Thoracic aorta (tissue), 2 donors: ENCODE data around the gene EMC9. TPM values are rescaled to one million over a fixed set of nuclear protein-coding genes. Genes with fewer than 3 reads are reported as not detected.

Source experiments
- ATAC-seq: fragments of 150-250 bp; one replicate; pipeline ENCODE4 v1.8.0; 2017; ENCODE audit warnings: low read depth; ENCODE audit not compliant: insufficient number of reproducible peaks, low FRiP score
- DNase-seq: peaks from one replicate; pipeline ENCODE4 v3.0.0-alpha.2; 2020; ENCODE audit warnings: low spot score
- H3K27ac ChIP-seq, 2 donors: fragments of 200-600 bp; sonication (generic); 1 replicate in 1 of 2; 2 replicates in 1 of 2; pipeline ENCODE4 v1.5.1; 2016; ENCODE audit warnings: mild to moderate bottlenecking in 2 of 2, moderate library complexity in 2 of 2
- H3K27me3 ChIP-seq: fragments of 200-600 bp; sonication (generic); replicated peaks from 2 replicates; pipeline ENCODE4 v1.6.0; 2016; ENCODE audit warnings: mild to moderate bottlenecking; ENCODE audit not compliant: insufficient read depth
- H3K36me3 ChIP-seq: fragments of 200-600 bp; sonication (generic); one replicate; pipeline ENCODE4 v1.5.1; 2016
- H3K4me1 ChIP-seq, 2 donors: fragments of 200-600 bp; sonication (generic); 1 replicate in 1 of 2; 2 replicates in 1 of 2; pipeline versions ENCODE4 v1.5.1 to v1.6.0; 2016; ENCODE audit warnings: low read depth in 2 of 2, mild to moderate bottlenecking in 1 of 2; ENCODE audit not compliant: control insufficient read depth in 1 of 2
- H3K4me3 ChIP-seq: fragments of 200-600 bp; sonication (generic); 2 replicates; pipeline ENCODE4 v1.5.1; 2016; ENCODE audit warnings: mild to moderate bottlenecking
- H3K9me3 ChIP-seq: fragments of 200-600 bp; sonication (generic); 2 replicates; pipeline ENCODE4 v1.5.1; 2016
- CTCF ChIP-seq: fragments of 200-600 bp; sonication (generic); IDR thresholded peaks from one replicate; pipeline ENCODE4 v1.5.1; 2019; ENCODE audit warnings: antibody characterized with exemption
- total RNA-seq, 2 donors: library from RNA; depleted of rRNA; stranded (reverse); fragments of >200 nt; gene quantifications; one replicate each; pipeline versions ENCODE4 v1.1.0 to v1.2.3, GENCODE V29; 2016

Gene EMC9
- total RNA-seq, 2 donors from 2014 or later, result 4.9 to 18.6 TPM

DNA sequence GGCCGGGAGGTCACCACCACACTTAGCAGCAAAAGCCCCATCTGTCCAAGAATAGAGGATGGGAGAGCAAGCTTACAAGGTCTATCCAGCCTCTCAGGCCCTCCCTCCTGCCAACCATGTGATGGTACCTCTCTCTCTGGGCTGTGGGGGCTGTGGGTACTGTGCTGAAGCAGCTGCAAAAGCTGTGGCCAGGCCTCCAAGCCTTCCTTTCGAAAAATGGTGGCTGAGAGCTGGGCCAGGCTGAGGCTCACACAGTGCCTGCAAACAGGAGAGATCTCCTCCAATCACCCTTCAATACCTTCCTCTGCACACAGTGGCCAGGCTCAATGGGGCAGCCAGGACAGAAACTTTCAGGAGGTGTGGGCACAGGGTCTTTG lies 46.1 kb upstream of the EMC9 start:
- H3K4me1 ChIP-seq, result peaks cover 5 to 11% of the 10 kb centered on the region in 2 donors
- no peak for ATAC-seq
- no peak for TF ChIP-seq CTCF
- no peaks in the 10 kb centered on the region for H3K9me3 ChIP-seq
- no peaks in the 10 kb centered on the region for H3K27me3 ChIP-seq
- peaks cover 41% of the 10 kb centered on the region for H3K36me3 ChIP-seq
- H3K4me3 ChIP-seq, result peak overlapping the region; percentile 82
- H3K27ac ChIP-seq, result no peak overlapping the region
- no peak for DNase-seq

GRCh38 chr14:24186831-24187538 lies 45.6 kb upstream of the EMC9 start:
- TF ChIP-seq CTCF, result no peak
- no peaks in the 10 kb centered on the region for H3K27me3 ChIP-seq
- ATAC-seq (no peak), DNase-seq (no peak)
- no peaks in the 10 kb centered on the region for H3K9me3 ChIP-seq
- no peak overlapping the region for H3K27ac ChIP-seq
- no peak overlapping the region for H3K4me3 ChIP-seq
- H3K36me3 ChIP-seq, result peaks cover 42% of the 10 kb centered on the region
- peaks cover 5 to 11% of the 10 kb centered on the region in 2 donors for H3K4me1 ChIP-seq

GRCh38 chr14:24185741-24186140 lies 44.4 kb upstream of the EMC9 start:
- ATAC-seq (no peak), DNase-seq (no peak)
- Histone ChIP-seq H3K27me3 (no peaks in the 10 kb centered on the region), H3K4me1 (peaks cover 5 to 11% of the 10 kb centered on the region in 2 donors), H3K27ac (no peak overlapping the region), H3K4me3 (no peak overlapping the region), H3K36me3 (peaks cover 39% of the 10 kb centered on the region), H3K9me3 (no peaks in the 10 kb centered on the region)
- no peak for TF ChIP-seq CTCF

- Histone ChIP-seq H3K4me1 (peaks cover 5 to 11% of the 10 kb centered on the region in 2 donors), H3K9me3 (no peaks in the 10 kb centered on the region), H3K27ac (no peak overlapping the region), H3K27me3 (no peaks in the 10 kb centered on the region), H3K36me3 (peaks cover 39% of the 10 kb centered on the region), H3K4me3 (no peak overlapping the region)
- DNase-seq (no peak), ATAC-seq (no peak)
- no peak for TF ChIP-seq CTCF
These were observed 43.6 kb upstream of the EMC9 start for GRCh38 chr14:24185026-24185425.

- peaks cover 5 to 11% of the 10 kb centered on the region in 2 donors for H3K4me1 ChIP-seq
- H3K36me3 ChIP-seq, result peaks cover 43% of the 10 kb centered on the region
- H3K27me3 ChIP-seq, result no peaks in the 10 kb centered on the region
- H3K27ac ChIP-seq, result no peak overlapping the region
- H3K9me3 ChIP-seq, result no peaks in the 10 kb centered on the region
- ATAC-seq (no peak), DNase-seq (no peak)
- H3K4me3 ChIP-seq, result no peak overlapping the region
- TF ChIP-seq CTCF, result no peak
These were observed 42.9 kb upstream of the EMC9 start for GRCh38 chr14:24184104-24184970.
